HepG2 (cell line): ENCODE results near the gene ARHGAP25. TPM values are rescaled to one million over a fixed set of nuclear protein-coding genes. Genes with fewer than 3 reads are reported as not detected.

ENCODE experiments used
- HINFP ChIP-seq: sonication (generic); formaldehyde crosslinking; IDR thresholded peaks from 2 replicates; pipeline ENCODE4 v1.4.0; 2020; ENCODE audit warnings: low read depth, mild to moderate bottlenecking, missing genetic modification reagents
- RBFOX2 ChIP-seq: fragments of 200-400 bp; formaldehyde crosslinking; IDR thresholded peaks from 2 replicates; pipeline ENCODE4 v1.6.1; 2017; ENCODE audit warnings: low read depth, mild to moderate bottlenecking, low read length
- REPIN1 ChIP-seq: sonication (generic); formaldehyde crosslinking; IDR thresholded peaks from 2 replicates; pipeline ENCODE4 v1.8.0; 2022; ENCODE audit warnings: missing genetic modification reagents, low read depth, mild to moderate bottlenecking, borderline replicate concordance
- RXRB ChIP-seq: IDR thresholded peaks from 2 replicates; pipeline ENCODE4 v1.6.1; 2016; ENCODE audit warnings: borderline replicate concordance, missing genetic modification reagents, missing compliant biosample characterization
- ZBTB37 ChIP-seq: sonication (generic); formaldehyde crosslinking; IDR thresholded peaks from 2 replicates; pipeline ENCODE4 v1.4.0; 2020; ENCODE audit warnings: mild to moderate bottlenecking, missing genetic modification reagents
- ZNF180 ChIP-seq: sonication (generic); formaldehyde crosslinking; IDR thresholded peaks from 2 replicates; pipeline ENCODE4 v1.4.0; 2020; ENCODE audit warnings: low read depth, missing genetic modification reagents, borderline replicate concordance
- ZNF232 ChIP-seq: sonication (generic); formaldehyde crosslinking; IDR thresholded peaks from 2 replicates; pipeline ENCODE4 v1.4.0; 2020; ENCODE audit warnings: missing genetic modification reagents, borderline replicate concordance
- ZNF530 ChIP-seq: sonication (generic); formaldehyde crosslinking; IDR thresholded peaks from 2 replicates; pipeline ENCODE4 v1.5.0; 2020; ENCODE audit warnings: low read depth, mild to moderate bottlenecking, missing genetic modification reagents
- polyA plus RNA-seq, 8 experiments: library from polyadenylated mRNA; depleted of rRNA in 3 of 8; stranded (reverse) in 7 of 8; unstranded in 1 of 8; fragments of >200 nt; fragmentation: Illumina TruSeq in 4 of 8; extraction: Trizol in 4 of 8; gene quantifications; 2 replicates each; pipeline versions ENCODE4 v1.2.1 to v1.2.3, GENCODE V29; 2011 to 2016; ENCODE audit warnings: low read depth in 4 of 8, missing spikeins in 1 of 8, mixed read lengths in 1 of 8; ENCODE audit not compliant: insufficient read depth in 1 of 8
- total RNA-seq, 5 experiments: library from RNA; depleted of rRNA; stranded (reverse); fragments of >200 nt; fragmentation: Illumina TruSeq; extraction: Trizol; gene quantifications; 2 replicates each; pipeline ENCODE4 v1.2.3, GENCODE V29; 2016; ENCODE audit warnings: low read depth in 1 of 5
- TF ChIP-seq, protein P1 (sequence below): sonication (generic); formaldehyde crosslinking; IDR thresholded peaks from 2 replicates; pipeline ENCODE4 v1.8.0; 2022; ENCODE audit warnings: missing genetic modification reagents, mild to moderate bottlenecking, moderate library complexity, borderline replicate concordance

Gene ARHGAP25
- total and polyA plus RNA-seq, 2 of the 13 experiments (the other 11 are each of a cell fraction or from before 2014, with no cell fraction given) = not detected

GRCh38 chr2:68756178-68756577, 21.6 kb downstream of the ARHGAP25 start (continued):
- TF ChIP-seq, protein P1, sequence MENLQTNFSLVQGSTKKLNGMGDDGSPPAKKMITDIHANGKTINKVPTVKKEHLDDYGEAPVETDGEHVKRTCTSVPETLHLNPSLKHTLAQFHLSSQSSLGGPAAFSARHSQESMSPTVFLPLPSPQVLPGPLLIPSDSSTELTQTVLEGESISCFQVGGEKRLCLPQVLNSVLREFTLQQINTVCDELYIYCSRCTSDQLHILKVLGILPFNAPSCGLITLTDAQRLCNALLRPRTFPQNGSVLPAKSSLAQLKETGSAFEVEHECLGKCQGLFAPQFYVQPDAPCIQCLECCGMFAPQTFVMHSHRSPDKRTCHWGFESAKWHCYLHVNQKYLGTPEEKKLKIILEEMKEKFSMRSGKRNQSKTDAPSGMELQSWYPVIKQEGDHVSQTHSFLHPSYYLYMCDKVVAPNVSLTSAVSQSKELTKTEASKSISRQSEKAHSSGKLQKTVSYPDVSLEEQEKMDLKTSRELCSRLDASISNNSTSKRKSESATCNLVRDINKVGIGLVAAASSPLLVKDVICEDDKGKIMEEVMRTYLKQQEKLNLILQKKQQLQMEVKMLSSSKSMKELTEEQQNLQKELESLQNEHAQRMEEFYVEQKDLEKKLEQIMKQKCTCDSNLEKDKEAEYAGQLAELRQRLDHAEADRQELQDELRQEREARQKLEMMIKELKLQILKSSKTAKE (CRISPR knock-in tag) = no peak
- no peak for TF ChIP-seq REPIN1
- no peak for TF ChIP-seq ZBTB37 (CRISPR knock-in tag)
- no peak for TF ChIP-seq ZNF180 (CRISPR knock-in tag)
- no peak for TF ChIP-seq RBFOX2
- TF ChIP-seq HINFP (CRISPR knock-in tag) = no peak
- no peak for TF ChIP-seq ZNF530 (CRISPR knock-in tag)
- TF ChIP-seq ZNF232 (CRISPR knock-in tag) = no peak
- no peak for TF ChIP-seq RXRB
